Measurements from ENCODE around the gene CCDC127.
"Not testable (repeated sequence)": the region's sequence is repeated elsewhere in the genome, so short reads cannot be mapped to it uniquely, and the experiment has no call there.

CCDC127 gene

GRCh38 chr5:234450-234849 is 16.5 kb upstream of the CCDC127 start:
- DNase-seq (ENCODE audit: low read depth in 2 of 2) = no peak

GRCh38 chr5:233426-233825 is 15.5 kb upstream of the CCDC127 start:
- not testable (repeated sequence) for DNase-seq (ENCODE audit: low read depth in 2 of 2)

- DNase-seq (ENCODE audit: low read depth in 2 of 2) = no peak
Measured at GRCh38 chr5:231661-232060, 13.7 kb upstream of the CCDC127 start.

- DNase-seq (ENCODE audit: low read depth in 2 of 2) = no peak
Measured at GRCh38 chr5:230711-231110, 12.8 kb upstream of the CCDC127 start.

GRCh38 chr5:228886-229285 is 10.9 kb upstream of the CCDC127 start:
- no peak for DNase-seq (ENCODE audit: low read depth in 2 of 2)

- DNase-seq (ENCODE audit: low read depth in 2 of 2) = not testable (repeated sequence)
Measured at GRCh38 chr5:227375-227774, 9.4 kb upstream of the CCDC127 start.

GRCh38 chr5:225334-225733 is 7.4 kb upstream of the CCDC127 start:
- no peak for DNase-seq (ENCODE audit: low read depth in 2 of 2)

- no peak for DNase-seq (ENCODE audit: low read depth in 2 of 2)
Measured at GRCh38 chr5:223791-224190, 5.8 kb upstream of the CCDC127 start.

- DNase-seq (ENCODE audit: low read depth in 2 of 2) = not testable (repeated sequence)
Measured at GRCh38 chr5:222951-223715, 5.2 kb upstream of the CCDC127 start.

GRCh38 chr5:219991-220390 is 2.0 kb upstream of the CCDC127 start:
- no peak for DNase-seq (ENCODE audit: low read depth in 2 of 2)

- no peak for DNase-seq (ENCODE audit: low read depth in 2 of 2)
Measured at GRCh38 chr5:219460-219863, 1.5 kb upstream of the CCDC127 start.

- no peak for DNase-seq (ENCODE audit: low read depth in 2 of 2)
Measured at GRCh38 chr5:218457-219291, 721 bp upstream of the CCDC127 start.

- DNase-seq (ENCODE audit: low read depth in 2 of 2) = not testable (repeated sequence)
Measured at GRCh38 chr5:216076-216475, 1.9 kb downstream of the CCDC127 start.

GRCh38 chr5:215256-215655 is 2.7 kb downstream of the CCDC127 start:
- DNase-seq (ENCODE audit: low read depth in 2 of 2) = not testable (repeated sequence)

GRCh38 chr5:213803-214395 is 4.1 kb downstream of the CCDC127 start:
- DNase-seq (ENCODE audit: low read depth in 2 of 2) = no peak

GRCh38 chr5:208449-209114 is 9.4 kb downstream of the CCDC127 start:
- no peak for DNase-seq (ENCODE audit: low read depth in 2 of 2)

- no peak for DNase-seq (ENCODE audit: low read depth in 2 of 2)
Measured at GRCh38 chr5:207599-207998, 10.4 kb downstream of the CCDC127 start.

- no peak for DNase-seq (ENCODE audit: low read depth in 2 of 2)
Measured at GRCh38 chr5:206927-207536, 10.9 kb downstream of the CCDC127 start.

- DNase-seq (ENCODE audit: low read depth in 2 of 2) = no peak
Measured at GRCh38 chr5:206406-206805, 11.5 kb downstream of the CCDC127 start.

GRCh38 chr5:204966-205670 is 12.8 kb downstream of the CCDC127 start:
- DNase-seq (ENCODE audit: low read depth in 2 of 2) = no peak

- DNase-seq (ENCODE audit: low read depth in 2 of 2) = no peak
Measured at GRCh38 chr5:204462-204861, 13.5 kb downstream of the CCDC127 start.

Measured in stimulated activated CD4-positive, alpha-beta T cell treated with anti-CD3 and anti-CD28 coated beads, Interleukin-15, amount 100 ng/mL, for 48 hours (primary cell).